ENCODE measurements around the gene CD300LD. TPM values are rescaled to one million over a fixed set of nuclear protein-coding genes. Genes with fewer than 3 reads are reported as not detected.
"Not testable (repeated sequence)": the region's sequence is repeated elsewhere in the genome, so short reads cannot be mapped to it uniquely, and the experiment has no call there.

Gene CD300LD
- total and polyA plus RNA-seq, 2 experiments from 2014 or later, result not detected

- DNase-seq (ENCODE audit: low read depth in 1 of 2, low spot score in 1 of 2), result no peak
- no peak for TF ChIP-seq CTCF (IDR thresholded peaks at IDR 0.05; ENCODE audit: low read depth, low read length)
- no peaks in the 10 kb centered on the region for H3K4me1 ChIP-seq (ENCODE audit: low read depth)
- H3K4me3 ChIP-seq, result no peak overlapping the region
- H3K27me3 ChIP-seq, result no peaks in the 10 kb centered on the region
- H3K9me3 ChIP-seq (ENCODE audit: low read depth), result no peaks in the 10 kb centered on the region
- H3K36me3 ChIP-seq, result no peaks in the 10 kb centered on the region
- H3K27ac ChIP-seq, result no peak overlapping the region
Measured at GRCh38 chr17:74563358-74563757, 28.7 kb downstream of the CD300LD start.

- H3K4me1 ChIP-seq (ENCODE audit: low read depth), result no peaks in the 10 kb centered on the region
Measured at GRCh38 chr17:74561586-74561985, 30.5 kb downstream of the CD300LD start.

GRCh38 chr17:74558882-74559519, 33.1 kb downstream of the CD300LD start:
- Histone ChIP-seq H3K4me3 (no peak overlapping the region), H3K27me3 (no peaks in the 10 kb centered on the region), H3K36me3 (no peaks in the 10 kb centered on the region), H3K4me1 (ENCODE audit: low read depth) (no peaks in the 10 kb centered on the region), H3K9me3 (ENCODE audit: low read depth) (no peaks in the 10 kb centered on the region), H3K27ac (no peak overlapping the region)
- no peak for DNase-seq (ENCODE audit: low read depth in 1 of 2, low spot score in 1 of 2)
- no peak for TF ChIP-seq CTCF (IDR thresholded peaks at IDR 0.05; ENCODE audit: low read depth, low read length)

More at GRCh38 chr17:74561586-74561985, 30.5 kb downstream of the CD300LD start:
- H3K36me3 ChIP-seq, result no peaks in the 10 kb centered on the region
- H3K9me3 ChIP-seq (ENCODE audit: low read depth), result no peaks in the 10 kb centered on the region
- H3K4me3 ChIP-seq, result no peak overlapping the region
- TF ChIP-seq CTCF (IDR thresholded peaks at IDR 0.05; ENCODE audit: low read depth, low read length), result no peak
- H3K27me3 ChIP-seq, result no peaks in the 10 kb centered on the region
- no peak overlapping the region for H3K27ac ChIP-seq
- no peak for DNase-seq (ENCODE audit: low read depth in 1 of 2, low spot score in 1 of 2)

- H3K4me3 ChIP-seq; H3K27ac ChIP-seq; H3K36me3 ChIP-seq; H3K4me1 ChIP-seq (ENCODE audit: low read depth); DNase-seq (ENCODE audit: low read depth in 1 of 2, low spot score in 1 of 2); H3K27me3 ChIP-seq; H3K9me3 ChIP-seq (ENCODE audit: low read depth): not testable (repeated sequence)
Measured at GRCh38 chr17:74558402-74558801, 33.7 kb downstream of the CD300LD start.

GRCh38 chr17:74555427-74555940, 36.6 kb downstream of the CD300LD start:
- Histone ChIP-seq H3K36me3 (no peaks in the 10 kb centered on the region), H3K4me3 (no peak overlapping the region), H3K4me1 (ENCODE audit: low read depth) (no peaks in the 10 kb centered on the region), H3K9me3 (ENCODE audit: low read depth) (no peaks in the 10 kb centered on the region), H3K27ac (no peak overlapping the region), H3K27me3 (no peaks in the 10 kb centered on the region)
- TF ChIP-seq CTCF (IDR thresholded peaks at IDR 0.05; ENCODE audit: low read depth, low read length), result no peak
- no peak for DNase-seq (ENCODE audit: low read depth in 1 of 2, low spot score in 1 of 2)

GRCh38 chr17:74554909-74555308, 37.2 kb downstream of the CD300LD start:
- no peak overlapping the region for H3K27ac ChIP-seq
- H3K36me3 ChIP-seq, result no peaks in the 10 kb centered on the region
- TF ChIP-seq CTCF (IDR thresholded peaks at IDR 0.05; ENCODE audit: low read depth, low read length), result no peak
- no peaks in the 10 kb centered on the region for H3K27me3 ChIP-seq
- no peak for DNase-seq (ENCODE audit: low read depth in 1 of 2, low spot score in 1 of 2)
- H3K9me3 ChIP-seq (ENCODE audit: low read depth), result no peaks in the 10 kb centered on the region
- no peak overlapping the region for H3K4me3 ChIP-seq
- H3K4me1 ChIP-seq (ENCODE audit: low read depth), result no peaks in the 10 kb centered on the region
